B cell (primary cell): Measurements from ENCODE around the gene PLSCR5. TPM values are rescaled to one million over a fixed set of nuclear protein-coding genes. Genes with fewer than 3 reads are reported as not detected.

Experiments used
- ATAC-seq: fragments of 200-7000 bp; cut with Tn5 transposase; one replicate; pipeline ENCODE4 v1.10.0; 2021; ENCODE audit warnings: low read depth, mild to moderate bottlenecking, moderate number of reproducible peaks, moderate library complexity
- CTCF ChIA-PET: fragments of 350-600 bp; sonication (Branson Sonifier 250); formaldehyde crosslinking; loops from one replicate; lab custom pipeline; 2021; ENCODE audit warnings: antibody characterized with exemption, inconsistent platforms; lab: Charles Lee
- POLR2A ChIA-PET: fragments of 350-600 bp; sonication (Branson Sonifier 250); formaldehyde crosslinking; loops from one replicate; lab custom pipeline; 2021; ENCODE audit warnings: antibody characterized with exemption; lab: Charles Lee
- DNase-seq: peaks from one replicate; pipeline ENCODE4 v3.0.0; 2013
- H2AFZ ChIP-seq: 2 replicates; pipeline ENCODE4 v1.6.1; 2012; ENCODE audit warnings: mild to moderate bottlenecking, low read depth, low read length; ENCODE audit not compliant: insufficient read depth, poor library complexity, severe bottlenecking
- H3K27ac ChIP-seq, 2 donors: 1 replicate in 1 of 2; 2 replicates in 1 of 2; pipeline ENCODE4 v1.5.1; 2012 to 2013; ENCODE audit warnings: low read length in 2 of 2, mild to moderate bottlenecking in 2 of 2, moderate library complexity in 1 of 2
- H3K27me3 ChIP-seq, 4 experiments: fragments of 200-600 bp in 1 of 4; sonication (generic) in 1 of 4; replicated peaks in 1 of 4; 1 replicate in 2 of 4; 2 replicates in 2 of 4; pipeline versions ENCODE4 v1.6.1 to v1.7.0; 2013 to 2016; ENCODE audit warnings: low read length in 3 of 4, mild to moderate bottlenecking in 2 of 4, mixed read lengths in 1 of 4, moderate library complexity in 1 of 4; ENCODE audit not compliant: insufficient read depth in 4 of 4, control insufficient read depth in 3 of 4; ENCODE audit errors: control extremely low read depth in 1 of 4
- H3K36me3 ChIP-seq, 2 experiments: replicated peaks in 1 of 2; 1 replicate in 1 of 2; 2 replicates in 1 of 2; pipeline versions ENCODE4 v1.6.1 to v1.7.1; 2013; ENCODE audit warnings: low read length in 1 of 2; ENCODE audit not compliant: insufficient read depth in 2 of 2, control insufficient read depth in 1 of 2; ENCODE audit errors: control extremely low read depth in 1 of 2, extremely low read depth in 1 of 2
- H3K4me1 ChIP-seq, 2 donors: fragments of 200-600 bp in 1 of 2; sonication (generic) in 1 of 2; 1 replicate in 1 of 2; 2 replicates in 1 of 2; pipeline versions ENCODE4 v1.5.1 to v1.6.1; 2013 to 2017; ENCODE audit warnings: low read length in 2 of 2; ENCODE audit not compliant: control insufficient read depth in 2 of 2, insufficient read depth in 2 of 2
- H3K4me2 ChIP-seq: replicated peaks from 2 replicates; pipeline ENCODE3; 2012; ENCODE audit warnings: mild to moderate bottlenecking, low read depth, low read length; ENCODE audit not compliant: poor library complexity, severe bottlenecking
- H3K4me3 ChIP-seq, 5 experiments: fragments of 200-600 bp in 1 of 5; sonication (generic) in 1 of 5; 1 replicate in 3 of 5; 2 replicates in 2 of 5; pipeline versions ENCODE4 v1.5.1 to v1.7.0; 2011 to 2016; ENCODE audit warnings: low read length in 4 of 5, mild to moderate bottlenecking in 4 of 5, low read depth in 2 of 5, control low read depth in 1 of 5, moderate library complexity in 1 of 5; ENCODE audit not compliant: insufficient read depth in 1 of 5; ENCODE audit errors: control extremely low read depth in 1 of 5, extremely low read depth in 1 of 5
- H3K79me2 ChIP-seq: fragments of 200-600 bp; sonication (generic); one replicate; pipeline ENCODE4 v1.6.0; 2016; ENCODE audit warnings: low read length; ENCODE audit not compliant: control insufficient read depth, insufficient read depth
- H3K9ac ChIP-seq: fragments of 200-600 bp; sonication (generic); 2 replicates; pipeline ENCODE4 v1.6.1; 2017; ENCODE audit warnings: mild to moderate bottlenecking, low read length, moderate library complexity
- H3K9me3 ChIP-seq, 3 donors: one replicate each; pipeline versions ENCODE4 v1.6.1 to v1.7.1; 2013; ENCODE audit warnings: low read length in 2 of 3; ENCODE audit not compliant: control insufficient read depth in 2 of 3, insufficient read depth in 1 of 3; ENCODE audit errors: control extremely low read depth in 1 of 3
- H4K20me1 ChIP-seq: 2 replicates; pipeline ENCODE4 v1.6.0; 2012; ENCODE audit warnings: mild to moderate bottlenecking, low read length; ENCODE audit not compliant: insufficient read depth, control insufficient read depth, poor library complexity, severe bottlenecking
- H3K27ac Mint-ChIP-seq: one replicate; pipeline ENCODE4 v1.8.0; 2021; ENCODE audit warnings: mixed read lengths
- H3K27me3 Mint-ChIP-seq: one replicate; pipeline ENCODE4 v1.8.0; 2021; ENCODE audit warnings: mixed read lengths
- H3K4me1 Mint-ChIP-seq: one replicate; pipeline ENCODE4 v1.8.0; 2021; ENCODE audit warnings: mixed read lengths
- H3K4me3 Mint-ChIP-seq: one replicate; pipeline ENCODE4 v1.8.0; 2021; ENCODE audit warnings: mixed read lengths
- H3K9me3 Mint-ChIP-seq: one replicate; pipeline ENCODE4 v1.8.0; 2022; ENCODE audit warnings: mixed read lengths; ENCODE audit not compliant: insufficient read depth
- EZH2 ChIP-seq: IDR thresholded peaks from 2 replicates; pipeline ENCODE4 v1.6.1; 2012; ENCODE audit warnings: borderline replicate concordance, low read depth, mild to moderate bottlenecking, moderate library complexity, low read length; ENCODE audit not compliant: insufficient read depth, poor library complexity, severe bottlenecking
- whole genome bisulfite sequencing: methylation state at CpG from one replicate; pipeline ENCODE4 v1.1.5; 2013; ENCODE audit warnings: missing lambda C conversion rate; ENCODE audit not compliant: insufficient coverage; 5-methylcytosine and 5-hydroxymethylcytosine counted together
- intact Hi-C: fragments of 100-400 bp; cut with micrococcal nuclease; formaldehyde crosslinking; loops from one replicate; pipeline ENCODE4 v1.10.0; 2022
- polyA plus RNA-seq: library from polyadenylated mRNA; depleted of rRNA; stranded (reverse); fragments of >200 nt; gene quantifications from 2 replicates; pipeline ENCODE4 v1.2.3, GENCODE V29; 2012
- total RNA-seq, 2 donors: library from RNA; stranded (reverse); fragments of 120-200 nt in 1 of 2; gene quantifications; 1 replicate in 1 of 2; 2 replicates in 1 of 2; pipeline versions ENCODE4 v1.2.3 to v1.2.4, GENCODE V29; 2013 to 2022
- TF ChIP-seq, protein P1 (sequence below): fragments of 200-600 bp; IDR thresholded peaks from one replicate; pipeline ENCODE4 v1.8.0; 2022; ENCODE audit warnings: antibody characterized with exemption, mild to moderate bottlenecking

The PLSCR5 gene
- total and polyA plus RNA-seq, 2 donors (not counting 1 experiment from before 2014, with no cell fraction given) = not detected

GRCh38 chr3:146542179-146542578 is 63.0 kb downstream of the PLSCR5 start:
- Histone ChIP-seq H3K4me3 (peak overlapping the region in 1 of 5 experiments; percentile 90), H3K27ac (no peak overlapping the region), H2AFZ (no peak overlapping the region), H3K36me3 (no peaks in the 10 kb centered on the region), H4K20me1 (no peaks in the 10 kb centered on the region), H3K27me3 (no peaks in the 10 kb centered on the region), H3K4me2 (peak overlapping the region; percentile 7), H3K4me1 (peaks cover 31 to 45% of the 10 kb centered on the region in 2 donors), H3K79me2 (peaks cover 52% of the 10 kb centered on the region), H3K9ac (no peak overlapping the region), H3K9me3 (no peaks in the 10 kb centered on the region)
- DNase-seq (peak; percentile 7), ATAC-seq (no peak)
- CTCF ChIA-PET = interaction anchor here (3.5 kb wide), 1 partner anchor 35 kb away, joined by 9 read pairs; no protein-coding TSS in a partner anchor
- no peaks in the 10 kb centered on the region for H3K9me3 Mint-ChIP-seq
- H3K27me3 Mint-ChIP-seq = no peaks in the 10 kb centered on the region
- intact Hi-C loops = no loop called here
- POLR2A ChIA-PET = no interaction called here
- TF ChIP-seq, protein P1, sequence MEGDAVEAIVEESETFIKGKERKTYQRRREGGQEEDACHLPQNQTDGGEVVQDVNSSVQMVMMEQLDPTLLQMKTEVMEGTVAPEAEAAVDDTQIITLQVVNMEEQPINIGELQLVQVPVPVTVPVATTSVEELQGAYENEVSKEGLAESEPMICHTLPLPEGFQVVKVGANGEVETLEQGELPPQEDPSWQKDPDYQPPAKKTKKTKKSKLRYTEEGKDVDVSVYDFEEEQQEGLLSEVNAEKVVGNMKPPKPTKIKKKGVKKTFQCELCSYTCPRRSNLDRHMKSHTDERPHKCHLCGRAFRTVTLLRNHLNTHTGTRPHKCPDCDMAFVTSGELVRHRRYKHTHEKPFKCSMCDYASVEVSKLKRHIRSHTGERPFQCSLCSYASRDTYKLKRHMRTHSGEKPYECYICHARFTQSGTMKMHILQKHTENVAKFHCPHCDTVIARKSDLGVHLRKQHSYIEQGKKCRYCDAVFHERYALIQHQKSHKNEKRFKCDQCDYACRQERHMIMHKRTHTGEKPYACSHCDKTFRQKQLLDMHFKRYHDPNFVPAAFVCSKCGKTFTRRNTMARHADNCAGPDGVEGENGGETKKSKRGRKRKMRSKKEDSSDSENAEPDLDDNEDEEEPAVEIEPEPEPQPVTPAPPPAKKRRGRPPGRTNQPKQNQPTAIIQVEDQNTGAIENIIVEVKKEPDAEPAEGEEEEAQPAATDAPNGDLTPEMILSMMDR = no peak
- no peak for TF ChIP-seq EZH2
- H3K27ac Mint-ChIP-seq = no peak overlapping the region
- peaks cover 68% of the 10 kb centered on the region for H3K4me1 Mint-ChIP-seq
- no CpG with 5 or more reads among the region's 2 CpGs for WGBS
- H3K4me3 Mint-ChIP-seq = peak overlapping the region; percentile 55

DNA sequence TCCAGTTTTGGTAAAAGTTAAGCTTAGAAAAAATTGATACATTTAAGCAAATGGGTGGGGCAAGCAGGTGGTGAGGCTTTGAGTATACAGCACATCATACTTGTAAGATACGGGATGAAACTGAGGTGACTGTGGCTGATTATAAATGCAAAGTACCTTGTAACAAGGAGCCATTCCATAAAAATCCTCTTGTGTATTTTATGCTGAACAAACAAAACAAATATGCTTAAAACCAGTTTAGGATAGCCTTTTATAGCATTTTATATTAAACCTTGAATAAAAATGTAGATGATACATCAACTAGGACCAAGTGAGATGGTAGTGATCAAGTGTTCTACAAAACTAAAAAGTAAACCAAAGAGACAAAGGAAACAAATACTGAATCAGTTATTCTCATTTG is 64.2 kb downstream of the PLSCR5 start:
- H3K4me1 Mint-ChIP-seq = peaks cover 66% of the 10 kb centered on the region
- H3K4me1 ChIP-seq = peaks cover 31 to 45% of the 10 kb centered on the region in 2 donors
- no peak for DNase-seq
- no peak overlapping the region for H3K9ac ChIP-seq
- no peaks in the 10 kb centered on the region for H4K20me1 ChIP-seq
- no peak overlapping the region for H3K27ac Mint-ChIP-seq
- peaks cover 59% of the 10 kb centered on the region for H3K79me2 ChIP-seq
- CTCF ChIA-PET = interaction anchor here (1.0 kb wide), 1 partner anchor 35 kb away, joined by 3 read pairs; no protein-coding TSS in a partner anchor
- POLR2A ChIA-PET = no interaction called here
- H3K4me3 ChIP-seq = no peak overlapping the region
- H3K4me2 ChIP-seq = peak overlapping the region; percentile 26
- no peak overlapping the region for H3K27ac ChIP-seq
- H3K9me3 Mint-ChIP-seq = no peaks in the 10 kb centered on the region
- WGBS = no CpG with 5 or more reads among the region's 1 CpG
- intact Hi-C loops = no loop called here
- ATAC-seq = no peak
- no peaks in the 10 kb centered on the region for H3K9me3 ChIP-seq
- TF ChIP-seq, protein P1 = no peak
- TF ChIP-seq EZH2 = no peak
- no peak overlapping the region for H2AFZ ChIP-seq
- H3K36me3 ChIP-seq = no peaks in the 10 kb centered on the region
- H3K4me3 Mint-ChIP-seq = peak overlapping the region; percentile 34
- no peaks in the 10 kb centered on the region for H3K27me3 Mint-ChIP-seq
- no peaks in the 10 kb centered on the region for H3K27me3 ChIP-seq
